Measurements from ENCODE around the gene TMEM229B.
A peak's percentile ranks its signal among the peaks of the same experiment; 100 is the strongest.

The TMEM229B gene

GRCh38 chr14:67487937-67488893 is at the start of gene TMEM229B:
Gene TMEM229B (minus strand): TSS chr14:67488721. CDS start chr14:67473923, 14,798 bp downstream.
- TF ChIP-seq, protein P1, sequence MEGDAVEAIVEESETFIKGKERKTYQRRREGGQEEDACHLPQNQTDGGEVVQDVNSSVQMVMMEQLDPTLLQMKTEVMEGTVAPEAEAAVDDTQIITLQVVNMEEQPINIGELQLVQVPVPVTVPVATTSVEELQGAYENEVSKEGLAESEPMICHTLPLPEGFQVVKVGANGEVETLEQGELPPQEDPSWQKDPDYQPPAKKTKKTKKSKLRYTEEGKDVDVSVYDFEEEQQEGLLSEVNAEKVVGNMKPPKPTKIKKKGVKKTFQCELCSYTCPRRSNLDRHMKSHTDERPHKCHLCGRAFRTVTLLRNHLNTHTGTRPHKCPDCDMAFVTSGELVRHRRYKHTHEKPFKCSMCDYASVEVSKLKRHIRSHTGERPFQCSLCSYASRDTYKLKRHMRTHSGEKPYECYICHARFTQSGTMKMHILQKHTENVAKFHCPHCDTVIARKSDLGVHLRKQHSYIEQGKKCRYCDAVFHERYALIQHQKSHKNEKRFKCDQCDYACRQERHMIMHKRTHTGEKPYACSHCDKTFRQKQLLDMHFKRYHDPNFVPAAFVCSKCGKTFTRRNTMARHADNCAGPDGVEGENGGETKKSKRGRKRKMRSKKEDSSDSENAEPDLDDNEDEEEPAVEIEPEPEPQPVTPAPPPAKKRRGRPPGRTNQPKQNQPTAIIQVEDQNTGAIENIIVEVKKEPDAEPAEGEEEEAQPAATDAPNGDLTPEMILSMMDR (IDR thresholded peaks at IDR 0.05; ENCODE audit: insufficient read depth, missing control alignments): no peak
- FAIRE-seq (no peak), DNase-seq (ENCODE audit: insufficient read length, low spot score) (no peak)

DNA sequence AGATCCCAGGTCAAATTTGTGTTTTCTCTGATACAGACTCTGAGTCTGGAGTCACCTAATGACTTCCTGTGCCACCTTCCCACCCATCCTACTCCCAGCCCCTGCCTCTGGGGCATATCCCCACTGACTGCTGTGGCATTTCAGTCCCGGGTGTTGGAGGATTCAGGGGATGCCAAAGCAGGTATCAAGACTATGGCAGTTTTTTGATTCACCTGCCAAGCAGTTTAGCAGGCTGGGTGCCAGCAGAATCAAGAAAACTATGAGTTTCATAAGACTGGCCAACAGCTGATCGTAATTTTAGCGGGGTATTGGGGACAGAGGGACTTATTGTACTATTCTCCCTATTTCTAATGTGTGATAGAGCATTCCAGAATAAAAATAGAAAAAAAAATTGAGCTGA is 49.2 kb upstream of the TMEM229B start:
- DNase-seq (ENCODE audit: insufficient read length, low spot score): no peak
- TF ChIP-seq, protein P1 (IDR thresholded peaks at IDR 0.05; ENCODE audit: insufficient read depth, missing control alignments): no peak
- FAIRE-seq: no peak

GRCh38 chr14:67536087-67536486 is 47.6 kb upstream of the TMEM229B start:
- DNase-seq (ENCODE audit: insufficient read length, low spot score) (no peak), FAIRE-seq (no peak)
- TF ChIP-seq, protein P1 (IDR thresholded peaks at IDR 0.05; ENCODE audit: insufficient read depth, missing control alignments): no peak

GRCh38 chr14:67533754-67534085 is 45.2 kb upstream of the TMEM229B start:
- FAIRE-seq (no peak), DNase-seq (ENCODE audit: insufficient read length, low spot score) (no peak)
- TF ChIP-seq, protein P1 (IDR thresholded peaks at IDR 0.05; ENCODE audit: insufficient read depth, missing control alignments): no peak

DNA sequence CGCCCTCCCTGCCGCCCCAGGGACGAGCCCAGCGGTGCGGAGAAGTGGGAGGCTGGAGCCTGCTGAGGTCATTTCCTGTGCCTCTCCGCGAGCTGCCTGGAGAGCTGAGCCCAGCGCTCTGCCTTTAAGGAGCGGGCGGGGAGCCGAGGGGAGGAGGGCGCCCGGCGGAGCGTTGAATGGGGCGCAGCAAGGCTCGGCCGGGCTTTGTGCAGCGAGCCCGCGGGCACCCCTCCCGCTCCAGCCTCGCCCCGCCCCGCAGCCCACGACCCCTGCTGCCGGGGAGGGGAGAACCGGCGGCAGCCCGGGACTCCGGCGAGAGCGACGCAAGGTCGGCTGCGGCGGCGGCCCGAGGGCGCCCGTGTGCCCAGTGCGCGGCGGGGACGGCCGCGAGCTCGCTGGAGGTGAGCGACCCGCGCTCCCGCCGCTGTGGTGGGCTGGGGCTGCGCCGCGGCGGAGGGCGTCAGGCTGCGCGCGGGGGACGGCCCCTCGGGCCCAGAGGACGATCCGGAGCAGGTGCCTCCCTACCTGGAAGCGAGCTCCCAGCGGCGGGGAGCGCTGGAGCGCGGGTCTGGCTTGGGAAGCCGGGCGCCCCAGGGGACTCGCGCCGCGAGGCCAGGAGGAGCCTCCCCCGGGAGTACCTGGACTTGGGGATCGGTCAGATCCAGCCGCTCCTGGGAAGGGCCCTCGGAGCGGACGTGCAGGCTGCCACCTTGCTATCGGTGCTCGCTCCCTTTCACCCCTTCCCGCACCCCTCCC is 44.7 kb upstream of the TMEM229B start, which contains the start of gene PLEKHH1:
TSS of gene PLEKHH1 (plus strand) at position 293 of the 756 bp plus-strand sequence. CDS start 8,578 bp downstream, outside the sequence.
- TF ChIP-seq, protein P1 (IDR thresholded peaks at IDR 0.05; ENCODE audit: insufficient read depth, missing control alignments): no peak
- DNase-seq (ENCODE audit: insufficient read length, low spot score): peak; percentile 77
- FAIRE-seq: no peak

DNA sequence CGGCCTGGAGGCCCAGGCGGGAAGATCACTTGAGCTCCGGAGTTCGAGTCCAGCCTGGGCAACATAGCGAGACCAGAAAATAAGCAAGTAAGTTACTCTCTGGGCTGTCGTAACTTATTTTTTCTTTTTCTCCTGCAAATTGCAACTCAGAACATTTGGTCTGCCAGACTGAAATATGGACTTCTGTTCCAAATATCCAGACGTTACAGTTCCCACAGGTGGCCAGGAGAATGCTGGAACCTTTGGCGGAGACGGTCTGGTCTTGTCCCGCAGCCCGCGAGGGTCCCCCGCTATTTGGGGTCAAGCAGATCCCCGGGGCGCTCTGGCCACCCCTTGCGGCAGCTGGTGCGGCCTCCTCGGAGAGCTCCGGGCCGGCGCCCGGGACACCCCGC is 44.1 kb upstream of the TMEM229B start:
- TF ChIP-seq, protein P1 (IDR thresholded peaks at IDR 0.05; ENCODE audit: insufficient read depth, missing control alignments): no peak
- no peak for FAIRE-seq
- DNase-seq (ENCODE audit: insufficient read length, low spot score): no peak
